ENCODE data around the gene CFAP126.
A peak's percentile ranks its signal among the peaks of the same experiment; 100 is the strongest.
"Not testable (repeated sequence)": the region's sequence is repeated elsewhere in the genome, so short reads cannot be mapped to it uniquely, and the experiment has no call there.

CFAP126 gene

GRCh38 chr1:161367684-161368400 is at the start of gene CFAP126:
Gene CFAP126, minus strand, starts transcription at chr1:161367876. Its CDS starts 8 bp downstream, at chr1:161367868.
- H3K4me3 ChIP-seq (ENCODE audit: low read depth, low read length) = no peak within 1 kb of the TSS
- DNase-seq (ENCODE audit: low read depth) = peak; percentile 73
- TF ChIP-seq CTCF (IDR thresholded peaks at IDR 0.05; ENCODE audit: control insufficient read depth, extremely low read depth, insufficient read depth) = peak; percentile 46

- not testable (repeated sequence) for DNase-seq (ENCODE audit: low read depth); H3K4me3 ChIP-seq (ENCODE audit: low read depth, low read length)
Measured at GRCh38 chr1:161413050-161413449, 45.4 kb upstream of the CFAP126 start.

GRCh38 chr1:161410636-161410970 is 42.9 kb upstream of the CFAP126 start:
- not testable (repeated sequence) for DNase-seq (ENCODE audit: low read depth); H3K4me3 ChIP-seq (ENCODE audit: low read depth, low read length)

- not testable (repeated sequence) for DNase-seq (ENCODE audit: low read depth); H3K4me3 ChIP-seq (ENCODE audit: low read depth, low read length)
Measured at GRCh38 chr1:161409848-161410635, 42.4 kb upstream of the CFAP126 start.

- no peak for TF ChIP-seq CTCF (IDR thresholded peaks at IDR 0.05; ENCODE audit: control insufficient read depth, extremely low read depth, insufficient read depth)
- no peak overlapping the region for H3K4me3 ChIP-seq (ENCODE audit: low read depth, low read length)
- DNase-seq (ENCODE audit: low read depth) = no peak
Measured at GRCh38 chr1:161408429-161409052, 40.9 kb upstream of the CFAP126 start.

- TF ChIP-seq CTCF (IDR thresholded peaks at IDR 0.05; ENCODE audit: control insufficient read depth, extremely low read depth, insufficient read depth) = no peak
- H3K4me3 ChIP-seq (ENCODE audit: low read depth, low read length) = no peak overlapping the region
Measured at GRCh38 chr1:161407451-161407985, 39.8 kb upstream of the CFAP126 start.

GRCh38 chr1:161406551-161406950 is 38.9 kb upstream of the CFAP126 start:
- not testable (repeated sequence) for H3K4me3 ChIP-seq (ENCODE audit: low read depth, low read length); DNase-seq (ENCODE audit: low read depth)

More at GRCh38 chr1:161407451-161407985, 39.8 kb upstream of the CFAP126 start:
- no peak for DNase-seq (ENCODE audit: low read depth)

GRCh38 chr1:161404051-161404597 is 36.4 kb upstream of the CFAP126 start:
- H3K4me3 ChIP-seq (ENCODE audit: low read depth, low read length) = no peak overlapping the region
- TF ChIP-seq CTCF (IDR thresholded peaks at IDR 0.05; ENCODE audit: control insufficient read depth, extremely low read depth, insufficient read depth) = no peak
- DNase-seq (ENCODE audit: low read depth) = no peak
